ENCODE data around the gene GPR152.
A peak's percentile ranks its signal among the peaks of the same experiment; 100 is the strongest.
"Not testable (repeated sequence)": the region's sequence is repeated elsewhere in the genome, so short reads cannot be mapped to it uniquely, and the experiment has no call there.

The GPR152 gene

DNA sequence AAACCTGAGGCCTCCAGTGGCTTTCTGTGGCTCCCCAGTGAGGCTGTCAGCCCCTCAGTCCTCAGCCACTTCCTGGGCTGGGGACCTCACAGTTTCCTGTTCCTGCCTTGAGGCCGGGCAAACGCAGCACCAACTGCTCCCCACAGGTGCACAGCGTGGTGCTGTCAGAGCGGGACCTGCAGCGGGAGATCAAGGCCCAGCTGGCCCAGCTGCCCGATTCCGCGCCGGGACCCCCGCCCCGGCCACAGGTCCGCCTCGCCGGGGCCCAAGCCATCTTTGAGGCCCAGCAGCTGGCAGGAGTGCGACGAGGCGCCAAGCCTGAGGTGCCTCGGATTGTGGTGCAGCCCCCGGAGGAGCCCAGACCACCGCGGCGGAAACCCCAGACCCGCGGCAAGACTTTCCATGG is 43.3 kb downstream of the GPR152 start:
- DNase-seq (ENCODE audit: low spot score) = no peak

DNA sequence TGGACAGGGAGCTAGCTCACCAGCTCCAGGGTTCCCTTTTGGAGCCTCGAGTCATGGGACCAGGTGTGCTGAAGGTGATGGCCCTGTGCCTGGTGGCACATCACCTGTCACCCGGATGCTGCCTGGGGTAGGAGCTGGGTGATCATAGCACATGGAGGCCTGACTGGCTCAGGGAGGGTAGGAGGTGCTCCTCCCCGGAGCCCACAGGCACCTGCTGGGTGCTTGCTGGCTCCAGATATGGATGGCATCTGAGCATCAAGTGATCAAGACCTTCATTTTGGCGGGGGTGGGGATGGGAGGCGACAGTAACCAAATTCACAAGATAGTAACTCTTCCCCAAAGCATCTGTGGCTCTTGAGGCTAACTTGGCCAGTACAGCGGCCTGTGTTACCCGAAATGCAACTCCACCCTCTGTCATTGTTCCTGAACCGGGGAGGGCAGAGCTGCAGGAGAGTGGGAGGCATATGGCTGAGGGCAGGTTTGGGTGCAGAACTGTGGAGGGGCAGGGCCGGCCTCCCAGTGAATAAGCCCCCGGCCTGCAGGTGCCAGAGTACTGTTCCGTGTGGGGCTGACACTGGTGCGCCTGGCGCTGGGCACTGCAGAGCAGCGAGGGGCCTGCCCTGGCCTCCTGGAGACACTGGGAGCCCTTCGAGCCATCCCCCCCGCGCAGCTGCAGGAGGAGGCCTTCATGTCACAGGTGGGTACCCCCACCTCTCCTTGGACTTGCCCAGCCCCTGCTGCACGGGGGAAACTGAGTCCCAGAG is 43.9 kb downstream of the GPR152 start:
- DNase-seq (ENCODE audit: low spot score) = no peak

DNA sequence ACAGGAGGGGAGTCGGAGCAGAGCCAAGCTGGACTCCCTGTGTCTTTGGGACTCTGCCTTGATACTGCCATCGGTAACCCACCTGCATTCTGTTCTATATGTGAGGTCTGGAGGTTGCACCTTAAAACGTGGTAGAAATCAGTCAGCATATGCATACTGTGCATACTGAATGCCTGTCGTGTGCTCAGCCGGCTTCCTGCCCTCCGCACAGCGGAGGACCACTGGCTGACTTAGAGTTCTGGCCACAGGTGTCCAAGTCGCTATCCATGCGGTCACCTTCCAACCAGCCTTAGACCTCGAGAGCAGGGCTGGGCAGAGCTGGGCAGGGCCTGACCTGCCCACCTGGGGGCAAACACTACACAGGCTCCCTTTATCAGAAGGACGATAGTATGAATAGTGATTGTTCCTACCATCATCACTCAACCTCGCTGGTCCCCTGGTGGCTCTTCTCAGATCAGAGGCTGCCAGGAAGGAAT is 44.8 kb downstream of the GPR152 start:
- DNase-seq (ENCODE audit: low spot score) = no peak

DNA sequence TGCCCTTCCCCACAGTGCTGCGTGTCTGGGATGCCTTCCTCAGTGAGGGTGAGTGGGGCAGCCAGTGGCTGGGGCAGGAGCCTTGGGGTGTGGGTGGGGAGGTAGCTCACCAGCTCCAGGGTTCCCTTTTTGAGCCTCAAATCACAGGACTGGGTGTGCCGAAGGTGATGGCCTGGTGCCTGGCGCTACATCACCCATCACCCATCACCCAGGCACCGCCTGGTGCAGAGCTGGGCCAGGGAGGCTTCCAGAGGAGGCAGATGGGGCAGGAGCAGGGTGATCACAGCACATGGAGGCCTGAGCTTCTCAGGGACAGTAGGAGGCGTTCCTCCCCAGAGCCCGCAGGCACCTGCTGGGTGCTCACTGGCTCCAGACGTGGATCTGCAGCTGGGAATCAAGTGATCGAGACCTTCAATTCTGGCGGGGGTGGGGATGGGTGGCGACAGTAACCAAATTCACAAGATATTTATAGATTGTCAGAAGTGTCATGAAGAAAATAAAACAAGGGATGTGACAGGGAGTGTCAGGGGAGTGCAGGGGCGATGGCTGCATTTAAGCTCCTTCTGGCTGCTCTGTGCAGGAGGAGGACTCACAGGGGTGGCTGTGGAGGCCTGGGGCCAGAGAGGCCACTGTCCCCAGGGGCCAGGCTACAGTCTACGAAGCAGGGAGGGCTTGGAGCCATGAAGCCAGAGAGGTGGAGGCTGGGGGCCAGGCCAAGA is 45.4 kb downstream of the GPR152 start:
- peak; percentile 87 for DNase-seq (ENCODE audit: low spot score)

DNA sequence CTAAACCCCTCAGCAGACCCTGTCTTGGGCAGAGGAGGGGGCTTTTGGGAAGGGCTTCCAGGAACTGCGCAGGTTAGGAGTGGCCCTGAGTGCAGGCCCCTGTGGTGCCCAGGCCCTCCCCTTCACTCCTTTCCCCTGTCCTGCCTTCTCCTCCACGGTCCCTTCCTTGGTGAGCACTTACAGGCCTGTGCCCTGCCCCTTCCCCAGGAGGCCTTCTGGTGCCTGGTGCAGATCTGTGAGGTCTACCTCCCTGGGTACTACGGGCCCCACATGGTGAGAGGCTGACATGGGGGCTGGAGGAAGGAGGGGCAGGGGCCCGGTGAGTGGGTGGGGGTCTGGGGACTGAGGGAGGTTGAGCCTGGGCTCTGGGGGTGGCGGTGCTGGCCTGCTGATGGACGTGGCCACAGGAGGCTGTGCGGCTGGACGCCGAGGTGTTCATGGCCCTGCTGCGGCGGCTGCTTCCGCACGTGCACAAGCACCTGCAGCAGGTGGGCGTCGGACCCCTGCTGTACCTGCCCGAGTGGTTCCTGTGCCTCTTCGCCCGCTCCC is 46.0 kb downstream of the GPR152 start:
- DNase-seq (ENCODE audit: low spot score) = no peak

DNA sequence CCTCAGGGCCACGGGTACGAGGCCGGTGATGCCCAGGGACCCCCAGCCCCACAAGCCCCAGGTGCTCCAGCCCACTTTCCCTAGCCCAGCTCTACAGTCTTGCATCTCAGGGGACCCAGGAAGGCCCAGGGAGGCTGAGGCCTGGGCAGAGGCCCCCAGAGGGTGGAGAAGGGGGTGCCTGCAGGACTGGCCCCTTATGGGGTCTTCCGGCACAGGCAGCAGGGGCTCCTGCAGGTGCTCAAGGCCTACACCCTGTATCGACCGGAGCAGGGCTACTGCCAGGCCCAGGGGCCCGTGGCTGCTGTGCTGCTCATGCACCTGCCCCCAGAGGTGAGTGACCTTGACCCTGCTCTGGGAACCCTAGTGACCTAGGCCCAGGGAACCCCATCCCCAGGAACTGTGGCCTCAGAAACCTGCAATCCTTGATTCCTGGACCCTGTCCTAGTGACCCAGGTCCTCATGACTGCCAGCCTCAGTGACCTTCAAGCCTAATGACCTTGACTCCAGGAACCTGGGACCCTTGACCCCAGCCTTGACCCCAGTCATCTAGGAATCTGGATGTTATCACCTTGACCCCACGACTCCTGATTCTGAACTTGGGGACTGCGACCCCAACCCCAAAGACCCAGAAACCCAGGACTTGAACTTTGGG is 46.7 kb downstream of the GPR152 start:
- DNase-seq (ENCODE audit: low spot score) = no peak

DNA sequence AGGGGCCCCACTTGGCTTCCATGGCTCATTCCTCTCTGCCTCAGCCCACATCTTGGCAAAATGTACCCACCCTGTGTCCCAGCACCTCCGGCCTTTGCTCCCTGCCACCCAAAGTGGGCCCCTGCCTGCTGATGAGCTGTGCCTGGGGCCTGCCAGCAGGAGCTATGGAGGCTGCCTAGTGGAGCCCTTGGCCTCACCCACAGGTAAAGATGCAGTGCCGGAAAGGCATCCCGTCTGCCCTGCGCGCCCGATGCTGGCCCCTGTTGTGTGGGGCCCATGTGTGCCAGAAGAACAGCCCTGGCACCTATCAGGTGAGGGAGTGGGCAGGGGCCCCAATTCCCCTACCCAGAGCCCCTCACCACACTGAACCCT is 47.3 kb downstream of the GPR152 start:
- no peak for DNase-seq (ENCODE audit: low spot score)

DNA sequence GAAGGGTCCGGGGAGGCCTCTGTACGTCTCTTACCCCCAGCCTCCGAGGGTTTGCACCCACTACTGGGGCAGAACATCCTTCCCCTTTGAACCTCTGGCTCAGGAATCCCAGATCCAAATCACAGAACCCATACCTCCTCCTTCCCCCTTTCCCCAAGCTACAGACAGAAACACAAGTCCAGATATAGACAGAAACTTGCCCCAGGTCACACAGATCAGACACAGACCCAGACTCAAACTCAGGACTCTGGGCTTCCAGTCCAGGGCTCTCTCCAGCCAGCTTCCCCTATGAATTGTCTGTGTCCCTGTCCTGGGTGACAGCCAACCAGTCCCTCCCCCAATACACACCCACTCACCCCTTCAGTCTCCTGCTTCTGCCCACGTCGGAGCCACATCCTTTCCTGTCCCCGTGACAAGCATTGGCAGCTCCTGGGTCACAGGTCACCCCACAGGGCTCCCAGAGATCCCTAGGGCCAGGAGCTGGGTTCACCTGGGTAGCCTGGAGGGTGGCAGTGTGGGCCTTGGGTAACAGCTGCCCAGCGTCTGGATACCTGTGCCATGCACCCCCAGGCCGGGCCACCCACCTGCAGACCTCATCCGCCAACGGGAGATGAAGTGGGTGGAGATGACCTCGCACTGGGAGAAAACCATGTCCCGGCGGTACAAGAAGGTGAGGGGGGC is 47.9 kb downstream of the GPR152 start:
- no peak for DNase-seq (ENCODE audit: low spot score)

DNA sequence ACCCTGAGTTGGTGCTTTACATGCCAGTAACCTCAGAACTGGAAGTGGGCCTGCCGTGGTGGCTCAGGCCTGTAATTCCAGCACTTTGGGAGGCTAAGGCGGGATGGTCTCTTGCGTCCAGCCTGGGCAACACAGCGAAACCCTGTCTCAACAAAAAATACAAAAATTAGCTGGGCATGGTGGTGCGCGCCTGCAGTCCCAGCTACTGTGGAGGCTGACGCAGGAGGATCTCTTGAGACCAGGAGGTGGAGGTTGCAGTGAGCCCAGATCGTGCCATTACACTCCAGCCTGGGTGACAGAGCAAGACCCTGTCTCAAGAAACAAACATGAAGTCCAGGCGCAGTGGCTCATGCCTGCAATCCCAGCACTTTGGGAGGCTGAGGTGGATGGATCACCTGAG is 49.4 kb downstream of the GPR152 start:
- DNase-seq (ENCODE audit: low spot score) = not testable (repeated sequence)

DNA sequence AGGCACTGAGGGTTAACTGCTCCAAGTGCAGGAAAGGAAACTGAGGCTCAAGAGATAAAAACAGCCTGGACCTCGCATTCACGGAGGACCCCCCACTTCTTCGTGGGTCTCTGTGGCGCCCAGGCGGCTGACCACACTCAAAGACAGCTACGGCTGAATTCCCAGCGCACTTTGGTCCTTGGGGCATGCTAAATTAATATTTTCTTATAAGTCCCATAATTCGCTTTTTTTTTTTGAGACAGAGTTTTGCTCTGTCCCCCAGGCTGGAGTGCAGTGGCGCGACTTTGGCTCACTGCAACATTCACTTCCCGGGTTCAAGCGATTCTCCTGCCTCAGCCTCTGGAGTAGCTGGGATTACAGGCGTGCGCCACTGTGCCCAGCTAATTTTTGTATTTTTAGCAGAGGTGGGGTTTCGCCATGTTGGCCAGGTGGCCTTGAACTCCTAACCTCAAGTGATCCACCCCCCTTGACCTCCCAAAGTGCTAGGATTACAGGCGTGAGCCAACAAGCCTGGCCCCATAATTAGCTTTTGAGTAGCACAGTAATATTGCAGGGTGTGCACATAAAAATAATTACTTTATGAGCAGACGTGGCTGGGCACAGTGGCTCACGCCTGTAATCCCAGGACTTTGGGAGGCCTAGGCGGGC is 50.2 kb downstream of the GPR152 start:
- not testable (repeated sequence) for DNase-seq (ENCODE audit: low spot score)

DNA sequence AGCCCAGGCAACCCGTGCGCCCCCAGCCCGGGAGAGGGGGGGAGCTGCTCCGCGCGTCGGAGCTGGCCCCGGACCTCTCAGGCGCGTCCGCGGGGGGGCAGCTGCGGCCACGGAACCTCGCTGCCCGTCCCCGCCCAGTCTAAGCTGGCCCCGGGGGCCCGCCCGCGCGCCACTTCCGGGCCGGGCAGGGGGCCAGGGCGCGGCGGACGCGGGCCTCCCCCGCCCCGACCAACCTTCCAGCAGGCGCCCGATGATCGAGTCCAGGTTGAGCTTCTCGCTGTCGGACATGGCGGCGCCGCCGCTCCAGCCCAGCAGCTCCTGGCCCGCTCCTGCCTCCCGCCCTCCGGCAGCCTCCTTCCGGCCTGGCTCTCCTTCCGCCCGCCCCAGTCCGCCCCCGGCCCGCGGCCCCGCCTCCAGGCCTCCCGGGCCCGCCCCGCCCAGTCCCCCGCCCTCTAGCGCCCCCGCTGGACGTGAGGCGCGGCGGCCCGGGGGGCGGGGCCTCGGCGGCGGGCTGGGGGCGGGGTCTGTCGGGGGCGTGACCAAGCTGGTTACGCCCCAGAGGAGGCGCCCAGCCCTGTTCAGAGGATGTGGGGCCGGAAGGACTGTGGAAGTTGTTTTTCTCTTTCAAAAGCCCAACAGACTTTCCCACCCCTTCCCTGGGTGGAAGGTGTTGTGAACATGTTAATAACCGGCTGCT is 50.9 kb downstream of the GPR152 start, which contains the start of gene PPP1CA:
Gene PPP1CA (minus strand): TSS at position 364 of the 697 bp plus-strand sequence. CDS start 76 bp downstream, at position 288.
- DNase-seq (ENCODE audit: low spot score) = peak; percentile 93
